Upper lobe of left lung (tissue), 6 donors: ENCODE measurements around the gene NPL. TPM values are rescaled to one million over a fixed set of nuclear protein-coding genes. Genes with fewer than 3 reads are reported as not detected.

Source experiments
- ATAC-seq, 2 donors: fragments of 200-7000 bp; cut with Tn5 transposase; one replicate each; pipeline ENCODE4 v1.9.1; 2022; ENCODE audit warnings: mild to moderate bottlenecking in 2 of 2, moderate library complexity in 2 of 2; ENCODE audit not compliant: low FRiP score in 2 of 2
- DNase-seq, 2 donors: peaks; one replicate each; pipeline ENCODE4 v3.0.0-alpha.2; 2019 to 2020
- H3K27ac ChIP-seq, 4 donors: fragments of 200-600 bp; sonication (generic); one replicate each; pipeline ENCODE4 v1.5.1; 2016 to 2019
- H3K27me3 ChIP-seq, 4 donors: fragments of 200-600 bp; sonication (generic); one replicate each; pipeline ENCODE4 v1.5.1; 2017 to 2019
- H3K36me3 ChIP-seq, 4 donors: fragments of 200-600 bp; sonication (generic); one replicate each; pipeline ENCODE4 v1.5.1; 2016 to 2019
- H3K4me1 ChIP-seq, 4 donors: fragments of 200-600 bp; sonication (generic); one replicate each; pipeline ENCODE4 v1.5.1; 2018 to 2019
- H3K4me3 ChIP-seq, 4 donors: fragments of 200-600 bp; sonication (generic); one replicate each; pipeline ENCODE4 v1.5.1; 2017 to 2019; ENCODE audit warnings: mild to moderate bottlenecking in 2 of 4, moderate library complexity in 1 of 4
- H3K9me3 ChIP-seq, 4 donors: fragments of 200-600 bp; sonication (generic); one replicate each; pipeline ENCODE4 v1.5.1; 2018 to 2019
- CTCF ChIP-seq, 6 experiments: fragments of 450-650 bp in 4 of 6; fragments of 200-600 bp in 2 of 6; sonication (generic) in 2 of 6; IDR thresholded peaks; one replicate each; pipeline ENCODE4 v1.5.1; 2016 to 2019; ENCODE audit warnings: antibody characterized with exemption in 6 of 6
- EP300 ChIP-seq, 4 donors: sonication (generic); formaldehyde crosslinking; IDR thresholded peaks; one replicate each; pipeline ENCODE4 v1.5.1; 2017; ENCODE audit warnings: antibody characterized with exemption in 4 of 4, control low read depth in 2 of 4
- POLR2A ChIP-seq, 4 donors: fragments of 450-650 bp; IDR thresholded peaks; one replicate each; pipeline ENCODE4 v1.5.1; 2016 to 2017; ENCODE audit warnings: antibody characterized with exemption in 4 of 4, mild to moderate bottlenecking in 2 of 4
- POLR2AphosphoS5 ChIP-seq, 2 donors: sonication (generic); formaldehyde crosslinking; IDR thresholded peaks; one replicate each; pipeline ENCODE4 v1.5.1; 2017; ENCODE audit warnings: antibody characterized with exemption in 2 of 2
- WGBS, 2 donors: methylation state at CpG; one replicate each; pipeline ENCODE4 v1.1.5; 2017 to 2018; 5-methylcytosine and 5-hydroxymethylcytosine counted together
- total RNA-seq, 6 donors: library from RNA; depleted of rRNA in 4 of 6; stranded (reverse); fragments of >200 nt in 4 of 6; gene quantifications; one replicate each; pipeline versions ENCODE4 v1.1.0 to v1.2.1, GENCODE V29; 2016 to 2021
- donor health status: DM: no; HTN: no; CAD: no; lungs with moderate emphysema.
- donor health status: DM: no; HTN: yes; CAD: no; lungs with severe emphysema.

NPL gene
- total RNA-seq, 6 donors from 2014 or later, result 16.6 to 99.5 (median 33.2) TPM

GRCh38 chr1:182875889-182876288, 86.3 kb downstream of the NPL start:
- 76 to 78% methylated on average over 2 of the region's 2 CpGs for WGBS, 2 donors

GRCh38 chr1:182877331-182877730, 87.8 kb downstream of the NPL start:
- no peaks in the 10 kb centered on the region for H3K27me3 ChIP-seq
- no peak overlapping the region for H3K27ac ChIP-seq
- TF ChIP-seq POLR2AphosphoS5 (IDR thresholded peaks at IDR 0.05), result no peak
- no peak for TF ChIP-seq POLR2A (IDR thresholded peaks at IDR 0.05)
- no peak for TF ChIP-seq EP300 (IDR thresholded peaks at IDR 0.05)
- DNase-seq (no peak), ATAC-seq (no peak)
- peaks cover 82 to 100% (median 98%) of the 10 kb centered on the region in 4 donors for H3K36me3 ChIP-seq
- no peaks in the 10 kb centered on the region for H3K4me1 ChIP-seq
- no peak overlapping the region for H3K4me3 ChIP-seq
- no peaks in the 10 kb centered on the region for H3K9me3 ChIP-seq

More at GRCh38 chr1:182875889-182876288, 86.3 kb downstream of the NPL start:
- DNase-seq (no peak), ATAC-seq (no peak)
- peaks cover 72 to 100% (median 93%) of the 10 kb centered on the region in 4 donors for H3K36me3 ChIP-seq
- no peak for TF ChIP-seq POLR2A (IDR thresholded peaks at IDR 0.05)
- TF ChIP-seq POLR2AphosphoS5 (IDR thresholded peaks at IDR 0.05), result no peak
- no peak for TF ChIP-seq CTCF (IDR thresholded peaks at IDR 0.05)
- no peak for TF ChIP-seq EP300 (IDR thresholded peaks at IDR 0.05)
- H3K27ac ChIP-seq, result no peak overlapping the region
- H3K27me3 ChIP-seq, result no peaks in the 10 kb centered on the region
- H3K4me1 ChIP-seq, result no peaks in the 10 kb centered on the region
- H3K9me3 ChIP-seq, result no peaks in the 10 kb centered on the region
- H3K4me3 ChIP-seq, result no peak overlapping the region

- Histone ChIP-seq H3K4me1 (no peaks in the 10 kb centered on the region), H3K27ac (no peak overlapping the region), H3K36me3 (peaks cover 83 to 100% (median 99%) of the 10 kb centered on the region in 4 donors), H3K9me3 (no peaks in the 10 kb centered on the region), H3K4me3 (no peak overlapping the region), H3K27me3 (no peaks in the 10 kb centered on the region)
- DNase-seq (peak in 1 of 2 donors; percentile 5), ATAC-seq (no peak)
- 86 to 94% methylated on average over 7 of the region's 7 CpGs for WGBS, 2 donors
- TF ChIP-seq EP300 (IDR thresholded peaks at IDR 0.05) (no peak), CTCF (IDR thresholded peaks at IDR 0.05) (no peak), POLR2AphosphoS5 (IDR thresholded peaks at IDR 0.05) (no peak), POLR2A (IDR thresholded peaks at IDR 0.05) (no peak)
These were observed 88.3 kb downstream of the NPL start for GRCh38 chr1:182877842-182878241.

Other genes starting within 250 kb of the NPL start
- gene RNASEL, start 200.5 kb upstream of the NPL start, total RNA-seq, result 10 to 100 TPM in 4 of 6 donors, 1 to 10 TPM in 2; 8.5 to 16.8 (median 12.0) TPM
- 10 to 100 TPM in 4 of 6 donors, 1 to 10 TPM in 2; 3.1 to 27.2 (median 16.2) TPM for gene RGS16, start 185.4 kb upstream of the NPL start, total RNA-seq
- under 1 TPM in 1 of 6 donors, not detected in 5; 0.20 TPM for gene RGS8, start 105.2 kb upstream of the NPL start, total RNA-seq
- gene DHX9, start 49.6 kb downstream of the NPL start, total RNA-seq, result 100 to 1,000 TPM in 2 of 6 donors, 10 to 100 TPM in 4; 53.4 to 134 (median 91.7) TPM
- not detected for gene SHCBP1L, start 163.4 kb downstream of the NPL start, total RNA-seq
- 100 to 1,000 TPM in 5 of 6 donors, 10 to 100 TPM in 1; 92.0 to 232 (median 134) TPM for gene LAMC1, start 233.6 kb downstream of the NPL start, total RNA-seq